Esophagus squamous epithelium (tissue), 4 donors: ENCODE data around the gene NOC4L.

Experiments used
- POLR2A ChIP-seq, 4 donors: fragments of 450-650 bp; IDR thresholded peaks; one replicate each; pipeline ENCODE4 v1.6.1; 2017; ENCODE audit warnings: antibody characterized with exemption in 4 of 4, mild to moderate bottlenecking in 4 of 4, moderate library complexity in 3 of 4
- TF ChIP-seq, protein P1 (sequence below), 6 experiments: fragments of 450-650 bp in 4 of 6; fragments of 200-600 bp in 2 of 6; sonication (generic) in 2 of 6; IDR thresholded peaks; one replicate each; pipeline ENCODE4 v1.5.1; 2016 to 2019; ENCODE audit warnings: antibody characterized with exemption in 6 of 6, mild to moderate bottlenecking in 4 of 6, moderate library complexity in 4 of 6

DNA sequence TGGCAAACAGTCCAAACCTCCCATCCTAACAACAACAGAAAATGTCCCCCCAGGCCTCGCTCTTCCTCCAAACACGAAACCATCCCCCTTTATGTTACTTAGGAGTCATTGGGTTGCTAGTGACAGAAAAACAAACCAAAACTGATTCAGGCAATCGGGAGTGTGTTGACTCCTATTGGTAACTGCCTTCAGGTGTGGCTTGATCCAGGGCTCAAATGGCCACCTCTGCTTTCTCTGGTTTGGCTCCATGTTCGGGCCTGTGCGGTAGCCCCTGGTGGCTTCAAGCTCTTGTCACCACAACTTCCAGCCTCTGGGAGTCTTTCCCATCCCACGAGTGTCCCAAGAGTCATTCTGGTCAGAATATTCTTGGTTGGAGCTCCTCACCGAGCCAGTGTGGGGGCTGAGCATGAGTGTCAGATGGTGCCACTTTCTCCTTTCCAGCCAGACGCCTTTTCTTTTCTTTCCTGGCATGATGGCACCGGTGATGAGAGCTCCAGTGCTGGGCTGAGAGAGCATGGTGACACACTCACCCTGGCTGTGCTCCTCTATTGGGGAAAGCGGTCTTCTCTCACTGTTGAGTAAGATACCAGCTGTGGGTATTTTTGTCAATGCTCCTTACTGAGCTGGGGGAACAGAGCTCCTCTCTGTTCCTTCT, 38.6 kb downstream of the NOC4L start:
- TF ChIP-seq, protein P1, sequence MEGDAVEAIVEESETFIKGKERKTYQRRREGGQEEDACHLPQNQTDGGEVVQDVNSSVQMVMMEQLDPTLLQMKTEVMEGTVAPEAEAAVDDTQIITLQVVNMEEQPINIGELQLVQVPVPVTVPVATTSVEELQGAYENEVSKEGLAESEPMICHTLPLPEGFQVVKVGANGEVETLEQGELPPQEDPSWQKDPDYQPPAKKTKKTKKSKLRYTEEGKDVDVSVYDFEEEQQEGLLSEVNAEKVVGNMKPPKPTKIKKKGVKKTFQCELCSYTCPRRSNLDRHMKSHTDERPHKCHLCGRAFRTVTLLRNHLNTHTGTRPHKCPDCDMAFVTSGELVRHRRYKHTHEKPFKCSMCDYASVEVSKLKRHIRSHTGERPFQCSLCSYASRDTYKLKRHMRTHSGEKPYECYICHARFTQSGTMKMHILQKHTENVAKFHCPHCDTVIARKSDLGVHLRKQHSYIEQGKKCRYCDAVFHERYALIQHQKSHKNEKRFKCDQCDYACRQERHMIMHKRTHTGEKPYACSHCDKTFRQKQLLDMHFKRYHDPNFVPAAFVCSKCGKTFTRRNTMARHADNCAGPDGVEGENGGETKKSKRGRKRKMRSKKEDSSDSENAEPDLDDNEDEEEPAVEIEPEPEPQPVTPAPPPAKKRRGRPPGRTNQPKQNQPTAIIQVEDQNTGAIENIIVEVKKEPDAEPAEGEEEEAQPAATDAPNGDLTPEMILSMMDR (IDR thresholded peaks at IDR 0.05): no peak
- no peak for TF ChIP-seq POLR2A (IDR thresholded peaks at IDR 0.05)
